PFSK-1 (cell line): ENCODE results near the gene STX7.

Experiments
- FOXP2 ChIP-seq: optimal IDR thresholded peaks from 2 replicates; pipeline ENCODE3; 2011; ENCODE audit warnings: borderline replicate concordance, control low read depth, inconsistent platforms; ENCODE audit not compliant: insufficient read depth; ENCODE audit errors: extremely low read length, extremely low read depth
- POLR2AphosphoS5 ChIP-seq: IDR thresholded peaks from 2 replicates; pipeline ENCODE4 v1.6.1; 2012; ENCODE audit warnings: low read depth, mild to moderate bottlenecking, control low read depth, low read length, moderate library complexity
- SIN3A ChIP-seq: IDR thresholded peaks from 2 replicates; pipeline ENCODE4 v1.6.1; 2012; ENCODE audit warnings: mild to moderate bottlenecking, low read length, moderate library complexity, borderline replicate concordance; ENCODE audit not compliant: insufficient read depth
- TAF1 ChIP-seq: IDR thresholded peaks from 2 replicates; pipeline ENCODE4 v1.6.1; 2012; ENCODE audit warnings: low read length, control low read depth, borderline replicate concordance; ENCODE audit not compliant: insufficient read depth
- TF ChIP-seq, protein P1 (sequence below), 2 experiments: IDR thresholded peaks; 2 replicates each; pipeline versions ENCODE4 v1.6.1 to v1.8.0; 2011 to 2012; ENCODE audit warnings: low read depth in 2 of 2, low read length in 2 of 2, control low read depth in 1 of 2, inconsistent platforms in 1 of 2, mild to moderate bottlenecking in 1 of 2, moderate library complexity in 1 of 2; ENCODE audit not compliant: insufficient read depth in 1 of 2

Gene STX7

DNA sequence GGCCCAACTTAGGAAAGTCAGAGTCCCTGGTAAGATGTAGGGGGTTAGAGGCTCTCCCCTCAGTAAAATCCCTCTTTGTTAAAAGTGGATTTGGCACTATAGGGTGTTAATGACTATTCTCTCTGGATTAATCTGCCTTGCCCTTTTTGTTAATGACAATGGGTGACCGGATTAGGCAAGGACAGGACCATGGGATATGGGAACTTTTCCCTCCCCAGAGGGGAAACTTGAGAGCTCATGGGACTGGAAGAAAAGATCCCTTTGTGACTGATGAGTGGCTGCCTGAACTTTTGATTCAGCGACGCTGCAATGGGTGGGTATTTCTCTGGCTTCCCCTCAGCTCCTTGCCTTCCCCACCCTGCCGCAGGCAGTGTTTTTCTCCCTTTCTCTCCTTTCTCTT, 12.9 kb upstream of the STX7 start:
- no peak for TF ChIP-seq POLR2AphosphoS5
- no peak for TF ChIP-seq SIN3A
- TF ChIP-seq, protein P1, sequence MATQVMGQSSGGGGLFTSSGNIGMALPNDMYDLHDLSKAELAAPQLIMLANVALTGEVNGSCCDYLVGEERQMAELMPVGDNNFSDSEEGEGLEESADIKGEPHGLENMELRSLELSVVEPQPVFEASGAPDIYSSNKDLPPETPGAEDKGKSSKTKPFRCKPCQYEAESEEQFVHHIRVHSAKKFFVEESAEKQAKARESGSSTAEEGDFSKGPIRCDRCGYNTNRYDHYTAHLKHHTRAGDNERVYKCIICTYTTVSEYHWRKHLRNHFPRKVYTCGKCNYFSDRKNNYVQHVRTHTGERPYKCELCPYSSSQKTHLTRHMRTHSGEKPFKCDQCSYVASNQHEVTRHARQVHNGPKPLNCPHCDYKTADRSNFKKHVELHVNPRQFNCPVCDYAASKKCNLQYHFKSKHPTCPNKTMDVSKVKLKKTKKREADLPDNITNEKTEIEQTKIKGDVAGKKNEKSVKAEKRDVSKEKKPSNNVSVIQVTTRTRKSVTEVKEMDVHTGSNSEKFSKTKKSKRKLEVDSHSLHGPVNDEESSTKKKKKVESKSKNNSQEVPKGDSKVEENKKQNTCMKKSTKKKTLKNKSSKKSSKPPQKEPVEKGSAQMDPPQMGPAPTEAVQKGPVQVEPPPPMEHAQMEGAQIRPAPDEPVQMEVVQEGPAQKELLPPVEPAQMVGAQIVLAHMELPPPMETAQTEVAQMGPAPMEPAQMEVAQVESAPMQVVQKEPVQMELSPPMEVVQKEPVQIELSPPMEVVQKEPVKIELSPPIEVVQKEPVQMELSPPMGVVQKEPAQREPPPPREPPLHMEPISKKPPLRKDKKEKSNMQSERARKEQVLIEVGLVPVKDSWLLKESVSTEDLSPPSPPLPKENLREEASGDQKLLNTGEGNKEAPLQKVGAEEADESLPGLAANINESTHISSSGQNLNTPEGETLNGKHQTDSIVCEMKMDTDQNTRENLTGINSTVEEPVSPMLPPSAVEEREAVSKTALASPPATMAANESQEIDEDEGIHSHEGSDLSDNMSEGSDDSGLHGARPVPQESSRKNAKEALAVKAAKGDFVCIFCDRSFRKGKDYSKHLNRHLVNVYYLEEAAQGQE (IDR thresholded peaks at IDR 0.05; ENCODE audit: insufficient read depth in 1 of 2, low read depth in 2 of 2, low read length in 2 of 2), result no peak
- no peak for TF ChIP-seq TAF1
- TF ChIP-seq FOXP2, result no peak

DNA sequence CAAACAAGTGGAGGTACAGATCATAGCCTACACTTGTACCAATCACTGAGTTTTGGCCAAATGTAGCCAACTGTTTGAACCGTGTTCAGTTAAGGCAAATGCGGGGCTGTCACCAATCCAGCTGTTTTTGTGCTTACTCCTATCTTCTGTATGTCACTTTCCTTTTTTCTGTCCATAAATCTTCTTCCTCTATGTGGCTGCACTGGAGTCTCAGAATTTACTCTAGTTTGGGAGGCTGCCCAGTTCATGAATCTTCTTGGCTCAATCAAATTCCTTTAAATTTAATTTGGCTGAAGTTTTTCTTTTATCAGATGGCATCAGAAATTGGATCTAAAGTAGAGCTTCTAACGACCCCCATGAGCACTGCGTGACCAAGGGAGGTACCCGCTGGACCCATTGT, 11.7 kb upstream of the STX7 start:
- TF ChIP-seq SIN3A (no peak), POLR2AphosphoS5 (no peak), TAF1 (no peak), FOXP2 (no peak)
- TF ChIP-seq, protein P1 (IDR thresholded peaks at IDR 0.05; ENCODE audit: insufficient read depth in 1 of 2, low read depth in 2 of 2, low read length in 2 of 2), result no peak

DNA sequence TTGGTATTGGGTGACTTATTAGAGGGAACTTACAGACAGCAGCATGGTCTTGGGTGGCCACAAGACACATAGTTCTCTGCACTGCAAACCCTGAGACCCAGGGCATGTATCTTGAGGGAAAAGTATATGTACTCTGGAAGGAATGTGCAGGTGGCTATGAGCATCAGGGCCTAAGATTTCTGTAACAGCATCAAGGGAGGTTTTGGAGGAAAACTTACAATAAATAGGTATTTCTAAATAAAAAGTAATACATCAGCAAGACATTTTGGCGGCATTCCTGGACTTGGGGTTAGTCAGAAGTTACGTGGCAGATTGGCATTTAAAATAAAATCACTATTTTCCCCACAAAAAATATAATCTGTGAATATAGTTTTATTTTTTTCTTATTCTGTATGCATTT, 8.0 kb upstream of the STX7 start:
- no peak for TF ChIP-seq POLR2AphosphoS5
- TF ChIP-seq, protein P1 (IDR thresholded peaks at IDR 0.05; ENCODE audit: insufficient read depth in 1 of 2, low read depth in 2 of 2, low read length in 2 of 2), result no peak
- no peak for TF ChIP-seq TAF1
- no peak for TF ChIP-seq SIN3A
- no peak for TF ChIP-seq FOXP2

GRCh38 chr6:132515386-132515785, 2.5 kb upstream of the STX7 start:
- TF ChIP-seq FOXP2, result no peak
- no peak for TF ChIP-seq TAF1
- TF ChIP-seq POLR2AphosphoS5, result no peak
- TF ChIP-seq, protein P1 (IDR thresholded peaks at IDR 0.05; ENCODE audit: insufficient read depth in 1 of 2, low read depth in 2 of 2, low read length in 2 of 2), result no peak
- no peak for TF ChIP-seq SIN3A
